ENCODE measurements around the gene TSPAN9. TPM values are rescaled to one million over a fixed set of nuclear protein-coding genes. Genes with fewer than 3 reads are reported as not detected.

The TSPAN9 gene
- total and polyA plus RNA-seq, 9 of the 15 experiments (the other 6 are each of a cell fraction or from before 2014, with no cell fraction given) = 0.23 to 2.1 (median 0.60) TPM; not detected in 2

DNA sequence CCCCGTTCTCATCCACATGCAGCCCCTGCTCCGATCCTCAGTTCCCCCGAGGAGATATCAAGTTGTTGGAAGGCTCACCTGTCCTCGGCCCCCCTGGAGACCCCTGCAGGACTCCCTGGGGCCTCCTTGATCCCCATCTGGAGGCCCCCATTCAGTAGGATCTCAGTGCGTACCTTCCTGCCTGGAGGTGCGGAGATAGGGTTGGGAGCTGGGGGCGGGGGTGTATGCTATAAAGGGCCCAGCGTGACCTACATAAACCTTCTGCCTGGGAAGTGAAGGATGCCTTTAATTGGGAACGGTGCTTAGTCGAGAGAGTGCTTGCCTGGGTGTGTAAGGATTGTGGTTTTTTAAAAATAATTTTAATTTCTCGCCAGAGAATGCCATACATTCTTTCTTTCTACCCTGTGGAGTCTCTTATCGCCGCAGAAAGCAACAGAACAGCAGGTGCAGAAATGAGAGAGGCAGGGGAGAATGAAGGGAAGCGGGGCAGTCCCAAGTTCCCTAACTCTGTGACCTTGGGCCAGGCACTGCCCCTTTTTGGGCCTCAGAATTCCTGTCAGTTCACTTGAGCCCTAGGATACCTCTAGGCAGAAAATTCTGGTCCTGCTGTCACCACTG, 153.7 kb downstream of the TSPAN9 start:
- TF ChIP-seq SOX6 (IDR thresholded peaks at IDR 0.05) (no peak), MBD2 (IDR thresholded peaks at IDR 0.05; ENCODE audit: borderline replicate concordance, low read depth) (no peak), NR2C1 (IDR thresholded peaks at IDR 0.05) (no peak), NR2C1 (tag; IDR thresholded peaks at IDR 0.05) (no peak), ARHGAP35 (IDR thresholded peaks at IDR 0.05; ENCODE audit: partially characterized antibody) (no peak)
- POLR2A ChIA-PET = no interaction called here
- BruUV-seq (replicated peaks) = no TSS peak

DNA sequence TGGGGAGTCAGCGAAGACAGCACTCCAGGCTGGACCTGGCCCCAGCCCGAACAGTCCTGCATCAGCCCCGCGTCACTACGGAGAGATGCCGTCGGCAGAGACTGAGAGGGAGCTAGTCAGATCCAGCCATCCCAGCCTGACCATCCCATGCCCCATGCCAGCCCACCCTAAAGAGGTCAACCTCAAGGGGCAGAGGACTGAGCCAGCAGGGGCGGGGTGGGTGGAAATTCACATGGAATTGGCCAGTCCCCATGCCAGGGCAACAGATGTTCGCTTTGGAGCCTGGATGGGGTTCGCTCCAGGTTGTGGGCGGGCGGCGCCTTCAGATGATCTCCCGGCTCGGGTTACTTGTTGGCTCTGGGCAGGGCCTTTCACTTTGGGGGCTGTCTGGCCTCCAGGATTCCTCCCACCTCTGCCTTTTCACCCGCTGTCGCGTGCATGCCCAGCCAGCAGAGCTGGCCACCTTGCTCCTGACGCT, 154.3 kb downstream of the TSPAN9 start:
- intact Hi-C loops (cut with micrococcal nuclease) (no loop called here), in situ Hi-C loops (cut with MboI) (no loop called here)
- Histone ChIP-seq H3K27ac (ENCODE audit: extremely low read depth, low read depth, low read length) (no peak overlapping the region), H3K9me3 (replicated peaks; ENCODE audit: control insufficient read depth, insufficient read depth, low read depth, low read length) (no peaks in the 10 kb centered on the region), H3K36me3 (ENCODE audit: control insufficient read depth, insufficient read depth, low read length) (no peaks in the 10 kb centered on the region), H3K9ac (ENCODE audit: insufficient read depth in 1 of 2, low read depth in 2 of 2, low read length in 2 of 2) (no peak overlapping the region), H3K4me1 (replicated peaks in 1 of 2; ENCODE audit: control insufficient read depth in 2 of 2, insufficient read depth in 2 of 2, low read length in 2 of 2) (no peaks in the 10 kb centered on the region), H3K79me2 (ENCODE audit: control insufficient read depth, insufficient read depth, low read length) (no peaks in the 10 kb centered on the region), H3K4me2 (ENCODE audit: insufficient read depth, low read length) (no peak overlapping the region), H3K27me3 (ENCODE audit: control insufficient read depth in 2 of 2, insufficient read depth in 2 of 2, low read length in 2 of 2) (peaks cover 0 to 23% of the 10 kb centered on the region in 2 experiments; a peak in 4 of 5 replicates), H3K4me3 (no peak overlapping the region), H3K9me1 (ENCODE audit: control insufficient read depth, insufficient read depth, low read length) (no peaks in the 10 kb centered on the region), H4K20me1 (replicated peaks; ENCODE audit: control insufficient read depth, insufficient read depth, low read length) (no peaks in the 10 kb centered on the region), H2AFZ (ENCODE audit: low read depth, low read length) (no peak overlapping the region)
- WGBS (ENCODE audit: insufficient coverage, low coverage, missing lambda C conversion rate) = 0% methylated on average over 14 of the region's 19 CpGs
- ChIA-PET CTCF (ENCODE audit: low intra/inter-chr PET ratio) (no interaction called here), POLR2A (no interaction called here)
- TF ChIP-seq SIN3B (IDR thresholded peaks at IDR 0.05; ENCODE audit: low read depth) (no peak), FUS (optimal IDR thresholded peaks at IDR 0.05; ENCODE audit: low read depth, low read length) (no peak), HDAC1 (IDR thresholded peaks at IDR 0.05) (no peak), TSC22D4 (tag; IDR thresholded peaks at IDR 0.05) (no peak), GTF2F1 (IDR thresholded peaks at IDR 0.05; ENCODE audit: low read depth, low read length) (no peak), ZNF224 (CRISPR knock-in tag; IDR thresholded peaks at IDR 0.05) (no peak)
- TF ChIP-seq, protein P1, sequence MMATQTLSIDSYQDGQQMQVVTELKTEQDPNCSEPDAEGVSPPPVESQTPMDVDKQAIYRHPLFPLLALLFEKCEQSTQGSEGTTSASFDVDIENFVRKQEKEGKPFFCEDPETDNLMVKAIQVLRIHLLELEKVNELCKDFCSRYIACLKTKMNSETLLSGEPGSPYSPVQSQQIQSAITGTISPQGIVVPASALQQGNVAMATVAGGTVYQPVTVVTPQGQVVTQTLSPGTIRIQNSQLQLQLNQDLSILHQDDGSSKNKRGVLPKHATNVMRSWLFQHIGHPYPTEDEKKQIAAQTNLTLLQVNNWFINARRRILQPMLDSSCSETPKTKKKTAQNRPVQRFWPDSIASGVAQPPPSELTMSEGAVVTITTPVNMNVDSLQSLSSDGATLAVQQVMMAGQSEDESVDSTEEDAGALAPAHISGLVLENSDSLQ (IDR thresholded peaks at IDR 0.05) = no peak
- TF ChIP-seq, protein P2, sequence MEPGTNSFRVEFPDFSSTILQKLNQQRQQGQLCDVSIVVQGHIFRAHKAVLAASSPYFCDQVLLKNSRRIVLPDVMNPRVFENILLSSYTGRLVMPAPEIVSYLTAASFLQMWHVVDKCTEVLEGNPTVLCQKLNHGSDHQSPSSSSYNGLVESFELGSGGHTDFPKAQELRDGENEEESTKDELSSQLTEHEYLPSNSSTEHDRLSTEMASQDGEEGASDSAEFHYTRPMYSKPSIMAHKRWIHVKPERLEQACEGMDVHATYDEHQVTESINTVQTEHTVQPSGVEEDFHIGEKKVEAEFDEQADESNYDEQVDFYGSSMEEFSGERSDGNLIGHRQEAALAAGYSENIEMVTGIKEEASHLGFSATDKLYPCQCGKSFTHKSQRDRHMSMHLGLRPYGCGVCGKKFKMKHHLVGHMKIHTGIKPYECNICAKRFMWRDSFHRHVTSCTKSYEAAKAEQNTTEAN (CRISPR knock-in tag; IDR thresholded peaks at IDR 0.05) = no peak
- ATAC-seq = no peak
- no TSS peak for BruUV-seq (replicated peaks)
- no peak for FAIRE-seq
- DNase-seq (ENCODE audit: extremely low read depth in 1 of 4, low spot score in 3 of 4) = no peak

More for the DNA sequence above, 153.7 kb downstream of the TSPAN9 start:
- Histone ChIP-seq H3K4me2 (ENCODE audit: insufficient read depth, low read length) (no peak overlapping the region), H3K9me3 (replicated peaks; ENCODE audit: control insufficient read depth, insufficient read depth, low read depth, low read length) (no peaks in the 10 kb centered on the region), H3K27me3 (ENCODE audit: control insufficient read depth in 2 of 2, insufficient read depth in 2 of 2, low read length in 2 of 2) (peaks cover 0 to 21% of the 10 kb centered on the region in 2 experiments; a peak in 4 of 5 replicates), H2AFZ (ENCODE audit: low read depth, low read length) (no peak overlapping the region), H3K9me1 (ENCODE audit: control insufficient read depth, insufficient read depth, low read length) (no peaks in the 10 kb centered on the region), H3K4me1 (replicated peaks in 1 of 2; ENCODE audit: control insufficient read depth in 2 of 2, insufficient read depth in 2 of 2, low read length in 2 of 2) (no peaks in the 10 kb centered on the region), H3K79me2 (ENCODE audit: control insufficient read depth, insufficient read depth, low read length) (no peaks in the 10 kb centered on the region), H3K36me3 (ENCODE audit: control insufficient read depth, insufficient read depth, low read length) (no peaks in the 10 kb centered on the region), H3K4me3 (no peak overlapping the region), H3K27ac (ENCODE audit: extremely low read depth, low read depth, low read length) (no peak overlapping the region), H4K20me1 (replicated peaks; ENCODE audit: control insufficient read depth, insufficient read depth, low read length) (0 out of 2 replicates have a peak, but pooled peaks cover 1% of the 10 kb centered on the region), H3K9ac (ENCODE audit: insufficient read depth in 1 of 2, low read depth in 2 of 2, low read length in 2 of 2) (no peak overlapping the region)
- intact Hi-C loops (cut with micrococcal nuclease) = no loop called here
- ATAC-seq (no peak), DNase-seq (ENCODE audit: extremely low read depth in 1 of 4, low spot score in 3 of 4) (no peak), FAIRE-seq (no peak)
- 0% methylated on average over 12 of the region's 14 CpGs for WGBS (ENCODE audit: insufficient coverage, low coverage, missing lambda C conversion rate)
- CTCF ChIA-PET (ENCODE audit: low intra/inter-chr PET ratio) = no interaction called here
- in situ Hi-C loops (cut with MboI) = no loop called here

Measured in K562 (cell line).